GM19043 (cell line): Measurements from ENCODE around the gene PHYHIPL.
"Not testable (repeated sequence)": the region's sequence is repeated elsewhere in the genome, so short reads cannot be mapped to it uniquely, and the experiment has no call there.

Experiments used
- ATAC-seq: cut with Tn5 transposase; IDR thresholded peaks from one replicate; pipeline ENCODE4 v1.9.1; 2021; ENCODE audit warnings: low read depth; ENCODE audit not compliant: unreplicated experiment

Gene PHYHIPL

DNA sequence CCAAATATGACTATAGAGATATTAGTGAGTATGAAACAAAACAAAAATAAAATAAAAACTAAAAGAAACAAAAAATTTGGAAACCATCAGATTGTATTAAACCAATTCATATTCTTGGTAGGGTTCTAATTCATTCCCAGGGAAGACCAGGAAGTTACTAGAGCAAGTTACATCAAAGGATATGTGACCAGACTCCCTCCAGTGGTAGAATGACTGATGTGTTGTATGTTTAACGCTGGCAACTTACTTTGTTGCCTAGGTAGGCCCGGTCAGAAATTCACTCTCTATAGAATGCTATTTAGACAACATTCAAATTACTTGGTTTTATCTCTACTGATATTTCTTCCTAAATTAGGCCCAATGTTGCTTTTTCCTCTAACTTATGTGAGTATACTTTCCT lies 5.2 kb downstream of the PHYHIPL start:
- ATAC-seq = no peak

DNA sequence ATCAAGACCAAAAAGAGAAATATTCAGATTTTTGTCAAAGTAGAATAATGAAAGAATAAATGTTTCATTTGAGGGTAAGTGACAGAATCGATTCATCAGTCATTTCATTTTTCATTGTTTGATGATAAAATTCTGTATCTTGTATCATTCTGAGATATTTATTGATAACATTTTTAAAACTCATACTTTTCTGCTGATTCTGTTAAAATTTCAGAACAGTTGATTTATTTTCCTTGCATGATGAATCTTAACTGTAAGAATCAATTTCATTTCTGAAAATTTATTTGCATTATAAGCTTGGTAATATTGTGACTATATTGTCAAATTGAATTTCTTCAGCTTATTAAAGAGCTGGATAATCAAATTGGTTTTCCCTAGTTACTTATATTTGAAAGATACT lies 13.9 kb downstream of the PHYHIPL start:
- no peak for ATAC-seq

- ATAC-seq = no peak
Observed at GRCh38 chr10:59206204-59206720, 29.8 kb downstream of the PHYHIPL start.

DNA sequence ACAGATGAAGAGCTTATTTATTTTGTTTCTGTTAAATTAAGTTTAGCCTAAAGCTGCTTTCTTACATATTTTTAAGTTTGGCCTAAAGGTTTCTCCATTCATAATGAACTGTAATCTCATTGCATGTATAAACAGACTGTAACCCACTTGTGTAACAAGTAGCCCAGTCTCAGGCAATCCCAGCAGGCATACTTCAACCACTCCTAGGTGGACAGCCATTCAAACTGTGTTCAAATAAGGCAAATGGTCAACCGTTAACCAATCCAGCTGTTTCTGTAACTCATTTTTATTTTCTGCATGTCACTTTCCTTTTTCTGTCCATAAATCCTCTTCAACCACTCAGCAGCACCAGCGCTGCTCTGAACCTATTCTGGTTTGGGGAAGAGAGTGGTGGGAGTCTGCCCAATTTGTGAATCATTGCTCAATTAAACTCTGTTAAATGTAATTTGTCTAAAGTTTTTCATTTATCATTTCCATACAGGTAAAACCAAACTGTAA lies 35.9 kb downstream of the PHYHIPL start:
- no peak for ATAC-seq

GRCh38 chr10:59214160-59214559 lies 37.7 kb downstream of the PHYHIPL start:
- ATAC-seq = no peak

DNA sequence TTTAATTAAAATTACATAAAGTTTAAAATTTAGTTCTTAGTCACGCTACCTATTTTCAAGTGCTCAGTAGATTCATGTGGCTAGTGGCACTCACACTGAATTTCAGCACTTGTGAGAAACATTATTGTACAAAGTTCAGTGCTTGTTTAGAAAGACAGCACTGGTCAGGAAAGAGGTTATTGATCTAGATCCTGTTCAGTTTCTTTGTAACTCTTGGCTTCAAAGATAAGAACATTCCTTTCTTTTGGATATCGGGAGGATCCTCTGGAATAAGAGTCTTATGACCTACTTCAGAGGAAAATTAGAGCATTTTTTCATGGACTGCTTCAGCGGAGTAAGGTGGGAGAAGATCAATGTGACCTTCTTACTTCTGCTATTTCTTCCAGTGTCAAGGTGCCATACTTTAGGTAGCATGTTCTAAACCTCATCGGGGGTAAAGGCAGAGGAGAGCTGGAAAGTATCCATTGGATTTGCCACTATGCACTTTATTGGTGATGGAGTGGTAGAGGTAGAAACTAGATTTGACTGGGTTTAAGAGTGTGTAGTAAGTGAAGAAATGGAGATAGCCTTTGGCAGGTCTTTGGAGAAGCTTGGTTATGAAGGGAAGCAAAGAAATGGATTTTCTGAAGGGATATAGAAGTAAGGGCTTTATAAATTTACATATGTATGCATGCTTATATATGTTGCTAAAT lies 39.9 kb downstream of the PHYHIPL start:
- ATAC-seq = no peak

GRCh38 chr10:59222788-59223187 lies 46.3 kb downstream of the PHYHIPL start:
- no peak for ATAC-seq

DNA sequence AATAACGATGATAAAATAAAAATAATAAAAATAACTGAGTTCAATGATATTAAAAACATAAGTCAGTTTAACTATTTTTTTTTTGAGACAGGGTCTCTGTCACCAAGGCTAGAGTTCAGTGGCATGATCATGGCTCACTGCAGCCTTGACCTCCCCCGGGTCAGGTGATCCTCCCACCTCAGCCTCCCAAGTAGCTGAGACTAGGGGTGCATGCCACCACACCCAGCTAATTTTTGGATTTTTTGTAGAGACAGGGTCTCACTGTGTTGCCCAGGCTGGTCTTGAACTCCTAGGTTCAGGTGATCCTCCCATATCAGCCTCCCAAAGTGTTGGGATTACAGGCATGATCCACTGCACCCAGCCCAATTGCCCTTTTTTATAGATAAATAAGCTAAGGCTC lies 47.2 kb downstream of the PHYHIPL start:
- ATAC-seq = not testable (repeated sequence)

GRCh38 chr10:59225211-59225610 lies 48.8 kb downstream of the PHYHIPL start:
- ATAC-seq = no peak

GRCh38 chr10:59227136-59227673 lies 50.8 kb downstream of the PHYHIPL start:
- ATAC-seq = no peak

DNA sequence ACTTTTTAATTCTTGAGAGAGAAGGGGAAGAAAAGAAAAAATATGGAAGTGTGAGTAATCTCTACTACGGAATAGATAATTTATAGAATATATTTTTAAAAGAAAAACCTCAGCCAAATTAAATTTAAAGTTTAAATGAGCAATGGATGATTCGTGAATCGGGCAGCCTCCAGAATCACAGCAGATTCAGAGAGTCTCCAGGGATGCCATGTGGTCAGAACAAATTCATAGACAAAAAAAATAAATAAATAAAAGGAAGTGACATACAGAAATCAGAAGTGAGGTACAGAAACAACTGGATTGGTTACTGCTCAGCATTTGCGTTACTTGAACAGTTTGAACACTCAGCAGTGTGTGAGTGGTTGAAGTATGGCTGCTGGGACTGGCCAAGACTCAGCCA lies 53.0 kb downstream of the PHYHIPL start:
- ATAC-seq = no peak

- ATAC-seq = no peak
Observed at GRCh38 chr10:59234194-59234593, 57.8 kb downstream of the PHYHIPL start.

GRCh38 chr10:59234816-59235429 lies 58.5 kb downstream of the PHYHIPL start:
- no peak for ATAC-seq

- no peak for ATAC-seq
Observed at GRCh38 chr10:59236064-59236697, 59.7 kb downstream of the PHYHIPL start.

GRCh38 chr10:59237775-59238174 lies 61.3 kb downstream of the PHYHIPL start:
- ATAC-seq = no peak

- not testable (repeated sequence) for ATAC-seq
Observed at GRCh38 chr10:59239108-59239507, 62.7 kb downstream of the PHYHIPL start.

GRCh38 chr10:59240582-59241183 lies 64.2 kb downstream of the PHYHIPL start:
- no peak for ATAC-seq

- ATAC-seq = no peak
Observed at GRCh38 chr10:59242057-59242456, 65.6 kb downstream of the PHYHIPL start.

- no peak for ATAC-seq
Observed at GRCh38 chr10:59242991-59243390, 66.5 kb downstream of the PHYHIPL start.

DNA sequence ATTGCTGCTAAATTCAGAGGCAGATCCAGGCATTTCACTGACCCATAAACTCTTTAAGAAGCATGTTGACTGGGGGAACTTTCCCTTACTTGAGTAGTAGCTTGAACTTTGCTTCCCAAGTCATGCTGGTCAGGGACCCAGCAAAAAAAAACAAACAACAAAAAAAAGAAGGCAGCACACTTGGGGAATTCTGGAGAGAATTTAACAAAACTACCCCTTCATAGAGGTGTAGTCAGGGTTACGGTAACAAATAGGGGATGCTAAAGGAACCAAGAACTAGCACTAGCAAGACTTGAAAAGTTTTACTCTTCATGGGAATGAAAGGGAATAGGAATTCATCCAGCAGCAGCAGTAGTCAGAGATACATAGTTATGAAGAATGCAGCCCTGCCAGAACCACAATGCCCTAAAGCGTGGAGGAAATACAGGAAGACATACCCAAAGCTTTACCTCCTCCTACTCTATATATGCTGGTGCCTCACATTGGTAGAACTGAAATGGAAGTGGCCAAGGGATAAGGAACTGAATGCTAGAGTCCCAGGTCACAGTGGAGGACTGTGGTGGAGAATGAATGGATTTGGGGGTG lies 67.3 kb downstream of the PHYHIPL start:
- no peak for ATAC-seq
